NCI-H2171 (cell line): ENCODE measurements around the gene ARAP3.
"Not testable (repeated sequence)": the region's sequence is repeated elsewhere in the genome, so short reads cannot be mapped to it uniquely, and the experiment has no call there.

ENCODE experiments used
- DNase-seq: peaks from one replicate; lab custom pipeline; 2025; lab: John Stamatoyannopoulos, UW

ARAP3 gene

GRCh38 chr5:141681695-141682641 lies at the start of gene ARAP3:
ARAP3 (minus strand) TSS chr5:141682230; CDS start chr5:141680486, 1,744 bp downstream.
- DNase-seq: no peak

- no peak for DNase-seq
Observed at GRCh38 chr5:141729387-141730006, 47.5 kb upstream of the ARAP3 start.

GRCh38 chr5:141725891-141726290 lies 43.9 kb upstream of the ARAP3 start:
- no peak for DNase-seq

GRCh38 chr5:141725174-141725573 lies 43.1 kb upstream of the ARAP3 start:
- not testable (repeated sequence) for DNase-seq

- DNase-seq: no peak
Observed at GRCh38 chr5:141722266-141722665, 40.2 kb upstream of the ARAP3 start.

GRCh38 chr5:141717043-141717442 lies 35.0 kb upstream of the ARAP3 start:
- no peak for DNase-seq

GRCh38 chr5:141716468-141716867 lies 34.4 kb upstream of the ARAP3 start:
- no peak for DNase-seq

- DNase-seq: no peak
Observed at GRCh38 chr5:141716009-141716408, 34.0 kb upstream of the ARAP3 start.

GRCh38 chr5:141715346-141715905 lies 33.4 kb upstream of the ARAP3 start:
- DNase-seq: no peak

GRCh38 chr5:141714542-141715310 lies 32.7 kb upstream of the ARAP3 start:
- no peak for DNase-seq

- DNase-seq: no peak
Observed at GRCh38 chr5:141713616-141714309, 31.7 kb upstream of the ARAP3 start.

- DNase-seq: no peak
Observed at GRCh38 chr5:141711687-141712086, 29.7 kb upstream of the ARAP3 start.

GRCh38 chr5:141709699-141710267 lies 27.8 kb upstream of the ARAP3 start:
- DNase-seq: no peak

- DNase-seq: no peak
Observed at GRCh38 chr5:141708016-141708415, 26.0 kb upstream of the ARAP3 start.

- DNase-seq: no peak
Observed at GRCh38 chr5:141707510-141707909, 25.5 kb upstream of the ARAP3 start.

GRCh38 chr5:141706121-141706520 lies 24.1 kb upstream of the ARAP3 start:
- no peak for DNase-seq

- DNase-seq: no peak
Observed at GRCh38 chr5:141705469-141705868, 23.4 kb upstream of the ARAP3 start.

GRCh38 chr5:141704782-141705297 lies 22.8 kb upstream of the ARAP3 start:
- no peak for DNase-seq

GRCh38 chr5:141703133-141703561 lies 21.1 kb upstream of the ARAP3 start:
- no peak for DNase-seq

GRCh38 chr5:141701360-141702119 lies 19.5 kb upstream of the ARAP3 start:
- no peak for DNase-seq
